G401.6 (cell line): ENCODE measurements around the gene RELN.
"Not testable (repeated sequence)": the region's sequence is repeated elsewhere in the genome, so short reads cannot be mapped to it uniquely, and the experiment has no call there.

Source experiments
- FAIRE-seq: peaks from 2 replicates; lab custom pipeline; 2012; peaks lifted over from hg19 to GRCh38; lab: Jason Lieb, UNC

The RELN gene

GRCh38 chr7:103989200-103989784, at the start of gene RELN:
Gene RELN, minus strand, starts transcription at chr7:103989658. Its CDS starts 302 bp downstream, at chr7:103989356.
- no peak for FAIRE-seq

GRCh38 chr7:104038136-104038535, 48.7 kb upstream of the RELN start:
- no peak for FAIRE-seq

- FAIRE-seq: not testable (repeated sequence)
Observed at GRCh38 chr7:104036889-104037288, 47.4 kb upstream of the RELN start.

- FAIRE-seq: no peak
Observed at GRCh38 chr7:104035351-104035750, 45.9 kb upstream of the RELN start.

- FAIRE-seq: no peak
Observed at GRCh38 chr7:104034679-104035078, 45.2 kb upstream of the RELN start.

GRCh38 chr7:104033837-104034236, 44.4 kb upstream of the RELN start:
- no peak for FAIRE-seq

GRCh38 chr7:104032486-104032885, 43.0 kb upstream of the RELN start:
- FAIRE-seq: no peak

GRCh38 chr7:104029765-104030164, 40.3 kb upstream of the RELN start:
- FAIRE-seq: no peak

GRCh38 chr7:104024632-104025031, 35.2 kb upstream of the RELN start:
- no peak for FAIRE-seq

GRCh38 chr7:104023100-104023499, 33.6 kb upstream of the RELN start:
- no peak for FAIRE-seq

- no peak for FAIRE-seq
Observed at GRCh38 chr7:104018425-104018824, 29.0 kb upstream of the RELN start.

- no peak for FAIRE-seq
Observed at GRCh38 chr7:104017001-104017400, 27.5 kb upstream of the RELN start.

- FAIRE-seq: no peak
Observed at GRCh38 chr7:104012835-104013234, 23.4 kb upstream of the RELN start.

- no peak for FAIRE-seq
Observed at GRCh38 chr7:104011829-104012228, 22.4 kb upstream of the RELN start.

GRCh38 chr7:104010052-104010909, 20.8 kb upstream of the RELN start:
- FAIRE-seq: no peak

GRCh38 chr7:104008107-104008506, 18.6 kb upstream of the RELN start:
- no peak for FAIRE-seq

GRCh38 chr7:104007614-104008013, 18.2 kb upstream of the RELN start:
- no peak for FAIRE-seq

GRCh38 chr7:104005197-104005596, 15.7 kb upstream of the RELN start:
- FAIRE-seq: no peak

GRCh38 chr7:103996639-103997038, 7.2 kb upstream of the RELN start:
- no peak for FAIRE-seq

GRCh38 chr7:103996017-103996551, 6.6 kb upstream of the RELN start:
- FAIRE-seq: no peak

GRCh38 chr7:103995554-103995953, 6.1 kb upstream of the RELN start:
- no peak for FAIRE-seq

GRCh38 chr7:103993551-103993950, 4.1 kb upstream of the RELN start:
- no peak for FAIRE-seq

- no peak for FAIRE-seq
Observed at GRCh38 chr7:103991406-103991805, 1.9 kb upstream of the RELN start.

GRCh38 chr7:103990991-103991390, 1.5 kb upstream of the RELN start:
- no peak for FAIRE-seq
